HepG2 (cell line): Measurements from ENCODE around the gene SOAT2. TPM values are rescaled to one million over a fixed set of nuclear protein-coding genes. Genes with fewer than 3 reads are reported as not detected.

Source experiments
- ATF1 ChIP-seq: IDR thresholded peaks from 2 replicates; pipeline ENCODE4 v1.6.1; 2016; ENCODE audit warnings: mild to moderate bottlenecking, control low read depth
- HNF4A ChIP-seq: sonication (generic); formaldehyde crosslinking; IDR thresholded peaks from 2 replicates; pipeline ENCODE4 v1.4.0; 2020; ENCODE audit warnings: missing genetic modification reagents
- ISL2 ChIP-seq: sonication (generic); formaldehyde crosslinking; IDR thresholded peaks from 2 replicates; pipeline ENCODE4 v1.5.0; 2020; ENCODE audit warnings: missing genetic modification reagents
- KLF12 ChIP-seq: sonication (generic); formaldehyde crosslinking; IDR thresholded peaks from 2 replicates; pipeline ENCODE4 v1.4.0; 2020; ENCODE audit warnings: missing genetic modification reagents, borderline replicate concordance
- KLF13 ChIP-seq: sonication (generic); formaldehyde crosslinking; IDR thresholded peaks from 2 replicates; pipeline ENCODE4 v1.4.0; 2020; ENCODE audit warnings: mild to moderate bottlenecking, missing genetic modification reagents
- KLF6 ChIP-seq: IDR thresholded peaks from 2 replicates; pipeline ENCODE4 v1.8.0; 2016; ENCODE audit warnings: missing biosample characterization, missing genetic modification reagents
- PRDM4 ChIP-seq: sonication (generic); formaldehyde crosslinking; IDR thresholded peaks from 2 replicates; pipeline ENCODE4 v1.9.0; 2021; ENCODE audit warnings: missing genetic modification reagents, borderline replicate concordance
- RAD21 ChIP-seq: fragments of 450-650 bp; formaldehyde crosslinking; IDR thresholded peaks from 2 replicates; pipeline ENCODE4 v1.5.0; 2020; ENCODE audit warnings: mild to moderate bottlenecking
- RFXAP ChIP-seq: sonication (generic); formaldehyde crosslinking; IDR thresholded peaks from 2 replicates; pipeline ENCODE4 v1.4.0; 2020; ENCODE audit warnings: missing genetic modification reagents, borderline replicate concordance
- SALL2 ChIP-seq: sonication (generic); formaldehyde crosslinking; IDR thresholded peaks from 2 replicates; pipeline ENCODE4 v1.8.1; 2023; ENCODE audit warnings: mild to moderate bottlenecking, missing genetic modification reagents, inconsistent platforms
- SNAPC5 ChIP-seq: sonication (generic); formaldehyde crosslinking; IDR thresholded peaks from 2 replicates; pipeline ENCODE4 v1.8.1; 2023; ENCODE audit warnings: mild to moderate bottlenecking, missing genetic modification reagents, borderline replicate concordance
- ZHX2 ChIP-seq, 2 experiments: sonication (generic) in 1 of 2; formaldehyde crosslinking in 1 of 2; IDR thresholded peaks; 2 replicates each; pipeline versions ENCODE4 v1.6.1 to v1.9.0; 2014 to 2022; ENCODE audit warnings: antibody characterized with exemption in 1 of 2, borderline replicate concordance in 1 of 2, inconsistent platforms in 1 of 2, low read depth in 1 of 2, missing genetic modification reagents in 1 of 2
- ZNF510 ChIP-seq: sonication (generic); formaldehyde crosslinking; IDR thresholded peaks from 2 replicates; pipeline ENCODE4 v1.4.0; 2020; ENCODE audit warnings: low read depth, mild to moderate bottlenecking, missing genetic modification reagents
- polyA plus RNA-seq, 8 experiments: library from polyadenylated mRNA; depleted of rRNA in 3 of 8; stranded (reverse) in 7 of 8; unstranded in 1 of 8; fragments of >200 nt; fragmentation: Illumina TruSeq in 4 of 8; extraction: Trizol in 4 of 8; gene quantifications; 2 replicates each; pipeline versions ENCODE4 v1.2.1 to v1.2.3, GENCODE V29; 2011 to 2016; ENCODE audit warnings: low read depth in 4 of 8, missing spikeins in 1 of 8, mixed read lengths in 1 of 8; ENCODE audit not compliant: insufficient read depth in 1 of 8
- total RNA-seq, 5 experiments: library from RNA; depleted of rRNA; stranded (reverse); fragments of >200 nt; fragmentation: Illumina TruSeq; extraction: Trizol; gene quantifications; 2 replicates each; pipeline ENCODE4 v1.2.3, GENCODE V29; 2016; ENCODE audit warnings: low read depth in 1 of 5
- TF ChIP-seq, protein P1 (sequence below): sonication (generic); formaldehyde crosslinking; IDR thresholded peaks from 2 replicates; pipeline ENCODE4 v1.4.0; 2020; ENCODE audit warnings: missing genetic modification reagents, mild to moderate bottlenecking, borderline replicate concordance

SOAT2 gene
- total and polyA plus RNA-seq, 2 of the 13 experiments (the other 11 are each of a cell fraction or from before 2014, with no cell fraction given): 14.9 to 108 TPM

GRCh38 chr12:53161119-53161911, 58.0 kb downstream of the SOAT2 start (continued):
- TF ChIP-seq ZHX2 (IDR thresholded peaks at IDR 0.05; ENCODE audit: low read depth) (no peak), ZHX2 (CRISPR knock-in tag; IDR thresholded peaks at IDR 0.05; ENCODE audit: borderline replicate concordance) (no peak), SALL2 (CRISPR knock-in tag) (no peak), KLF6 (no peak), KLF12 (CRISPR knock-in tag) (no peak), RAD21 (CRISPR knock-in tag) (no peak), ISL2 (CRISPR knock-in tag) (no peak), HNF4A (peak; percentile 68), SNAPC5 (CRISPR knock-in tag) (no peak), ATF1 (CRISPR knock-in tag) (no peak), ZNF510 (CRISPR knock-in tag) (no peak), KLF13 (CRISPR knock-in tag) (no peak), RFXAP (CRISPR knock-in tag) (no peak), PRDM4 (CRISPR knock-in tag) (no peak)
- TF ChIP-seq, protein P1, sequence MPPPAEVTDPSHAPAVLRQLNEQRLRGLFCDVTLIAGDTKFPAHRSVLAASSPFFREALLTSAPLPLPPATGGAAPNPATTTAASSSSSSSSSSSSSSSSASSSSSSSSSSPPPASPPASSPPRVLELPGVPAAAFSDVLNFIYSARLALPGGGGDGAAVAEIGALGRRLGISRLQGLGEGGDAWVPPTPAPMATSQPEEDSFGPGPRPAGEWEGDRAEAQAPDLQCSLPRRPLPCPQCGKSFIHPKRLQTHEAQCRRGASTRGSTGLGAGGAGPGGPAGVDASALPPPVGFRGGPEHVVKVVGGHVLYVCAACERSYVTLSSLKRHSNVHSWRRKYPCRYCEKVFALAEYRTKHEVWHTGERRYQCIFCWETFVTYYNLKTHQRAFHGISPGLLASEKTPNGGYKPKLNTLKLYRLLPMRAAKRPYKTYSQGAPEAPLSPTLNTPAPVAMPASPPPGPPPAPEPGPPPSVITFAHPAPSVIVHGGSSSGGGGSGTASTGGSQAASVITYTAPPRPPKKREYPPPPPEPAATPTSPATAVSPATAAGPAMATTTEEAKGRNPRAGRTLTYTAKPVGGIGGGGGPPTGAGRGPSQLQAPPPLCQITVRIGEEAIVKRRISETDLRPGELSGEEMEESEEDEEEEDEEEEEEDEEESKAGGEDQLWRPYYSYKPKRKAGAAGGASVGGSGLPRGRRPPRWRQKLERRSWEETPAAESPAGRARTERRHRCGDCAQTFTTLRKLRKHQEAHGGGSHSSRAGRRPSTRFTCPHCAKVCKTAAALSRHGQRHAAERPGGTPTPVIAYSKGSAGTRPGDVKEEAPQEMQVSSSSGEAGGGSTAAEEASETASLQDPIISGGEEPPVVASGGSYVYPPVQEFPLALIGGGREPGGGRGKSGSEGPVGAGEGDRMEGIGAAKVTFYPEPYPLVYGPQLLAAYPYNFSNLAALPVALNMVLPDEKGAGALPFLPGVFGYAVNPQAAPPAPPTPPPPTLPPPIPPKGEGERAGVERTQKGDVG (CRISPR knock-in tag): no peak
